ENCODE measurements around the gene TCFL5. TPM values are rescaled to one million over a fixed set of nuclear protein-coding genes. Genes with fewer than 3 reads are reported as not detected.
A peak's percentile ranks its signal among the peaks of the same experiment; 100 is the strongest.

TCFL5 gene
- polyA plus RNA-seq, 3 donors, result 0.38 to 3.5 (median 0.89) TPM

DNA sequence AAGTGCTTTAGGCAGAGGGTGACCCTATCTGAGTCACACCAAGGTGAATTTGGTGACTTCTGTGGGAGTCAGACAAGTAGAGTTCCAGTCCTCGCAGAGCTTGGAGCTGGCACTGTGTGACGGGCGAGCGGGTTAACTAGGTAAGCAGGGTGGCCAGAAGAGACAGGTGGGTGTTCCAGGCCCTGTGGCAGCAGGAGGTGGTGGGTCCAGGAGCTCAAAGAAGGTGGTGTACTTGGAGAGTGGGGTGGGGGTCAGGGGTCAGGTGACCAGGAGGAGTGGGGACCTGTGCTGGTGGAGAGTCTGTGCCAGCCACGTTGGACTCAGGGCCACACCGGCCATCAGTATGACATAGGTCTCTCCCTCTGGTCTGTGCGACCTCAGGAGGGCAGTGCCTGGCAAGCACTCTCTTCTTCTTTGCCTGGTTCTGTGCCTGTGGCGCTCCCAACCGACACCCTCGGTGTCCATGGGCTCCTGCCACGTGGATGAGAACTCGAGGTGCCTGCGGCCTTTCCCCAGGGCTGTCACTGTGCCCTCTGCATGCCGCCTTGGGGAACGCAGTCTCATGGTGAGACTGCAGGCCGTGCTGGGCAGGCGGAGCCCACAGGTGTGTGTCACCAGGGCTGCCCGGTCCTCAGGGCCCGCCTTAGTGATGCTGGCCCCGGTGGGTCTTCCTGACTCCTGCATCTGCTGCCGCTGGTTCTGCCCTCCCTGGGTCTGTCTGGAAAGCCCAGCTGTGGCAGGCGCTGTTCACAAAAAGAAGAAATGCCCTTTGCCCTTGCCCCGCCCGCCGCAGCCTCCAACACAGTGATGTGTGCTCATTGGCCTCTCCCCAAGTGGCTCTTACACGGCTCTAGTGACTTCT lies 63.7 kb downstream of the TCFL5 start:
- H3K27me3 ChIP-seq (ENCODE audit: control insufficient read depth in 2 of 2, insufficient read depth in 2 of 2, low read length in 2 of 2), result no peaks in the 10 kb centered on the region
- H3K9me3 ChIP-seq (replicated peaks in 1 of 2; ENCODE audit: control insufficient read depth in 1 of 2, insufficient read depth in 1 of 2, low read length in 2 of 2), result no peaks in the 10 kb centered on the region
- Mint-ChIP-seq H3K9me3 (peaks cover 0 to 3% (median 0%) of the 10 kb centered on the region in 7 donors), H3K27ac (peak overlapping the region in 6 of 7 donors; percentile 25 to 86 (median 47)), H3K36me3 (peaks cover 37 to 40% of the 10 kb centered on the region in 2 donors), H3K4me1 (peaks cover 53% of the 10 kb centered on the region), H3K4me3 (peak overlapping the region; percentile 26 to 41), H3K27me3 (ENCODE audit: low read depth in 3 of 3) (peaks cover 0 to 2% (median 2%) of the 10 kb centered on the region in 3 donors)
- peaks cover 24 to 35% of the 10 kb centered on the region in 2 donors for H3K36me3 ChIP-seq (replicated peaks in 1 of 2; ENCODE audit: control insufficient read depth in 1 of 2, insufficient read depth in 2 of 2, low read length in 2 of 2)
- TF ChIP-seq, protein P1, sequence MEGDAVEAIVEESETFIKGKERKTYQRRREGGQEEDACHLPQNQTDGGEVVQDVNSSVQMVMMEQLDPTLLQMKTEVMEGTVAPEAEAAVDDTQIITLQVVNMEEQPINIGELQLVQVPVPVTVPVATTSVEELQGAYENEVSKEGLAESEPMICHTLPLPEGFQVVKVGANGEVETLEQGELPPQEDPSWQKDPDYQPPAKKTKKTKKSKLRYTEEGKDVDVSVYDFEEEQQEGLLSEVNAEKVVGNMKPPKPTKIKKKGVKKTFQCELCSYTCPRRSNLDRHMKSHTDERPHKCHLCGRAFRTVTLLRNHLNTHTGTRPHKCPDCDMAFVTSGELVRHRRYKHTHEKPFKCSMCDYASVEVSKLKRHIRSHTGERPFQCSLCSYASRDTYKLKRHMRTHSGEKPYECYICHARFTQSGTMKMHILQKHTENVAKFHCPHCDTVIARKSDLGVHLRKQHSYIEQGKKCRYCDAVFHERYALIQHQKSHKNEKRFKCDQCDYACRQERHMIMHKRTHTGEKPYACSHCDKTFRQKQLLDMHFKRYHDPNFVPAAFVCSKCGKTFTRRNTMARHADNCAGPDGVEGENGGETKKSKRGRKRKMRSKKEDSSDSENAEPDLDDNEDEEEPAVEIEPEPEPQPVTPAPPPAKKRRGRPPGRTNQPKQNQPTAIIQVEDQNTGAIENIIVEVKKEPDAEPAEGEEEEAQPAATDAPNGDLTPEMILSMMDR (IDR thresholded peaks at IDR 0.05), result no peak
- H3K4me1 ChIP-seq (ENCODE audit: control insufficient read depth in 1 of 2, insufficient read depth in 2 of 2, low read length in 2 of 2), result peaks cover 51 to 60% of the 10 kb centered on the region in 2 donors
- H3K27ac ChIP-seq (ENCODE audit: low read depth in 1 of 2, low read length in 2 of 2), result no peak overlapping the region
- H3K79me2 ChIP-seq (ENCODE audit: insufficient read depth, low read length), result peaks cover 14% of the 10 kb centered on the region
- H4K20me1 ChIP-seq (ENCODE audit: insufficient read depth, low read length), result peaks cover 13% of the 10 kb centered on the region
- no peak overlapping the region for H2AFZ ChIP-seq (ENCODE audit: insufficient read depth, low read depth, low read length, poor library complexity, severe bottlenecking)
- H3K4me2 ChIP-seq (replicated peaks; ENCODE audit: extremely low read depth, low read length, poor library complexity, severe bottlenecking), result peak overlapping the region; percentile 21
- H3K9ac ChIP-seq (ENCODE audit: insufficient read depth, low read length, poor library complexity, severe bottlenecking), result no peak overlapping the region
- intact Hi-C loops (cut with micrococcal nuclease), result loop anchor here (5.0 to 10.0 kb wide), 3 partner anchors 127 to 393 kb away; partner anchors contain the start of genes CABLES2 (in 2 of the 2) and DIDO1 (in 1 of the 2)
- 89% methylated on average over 21 of the region's 26 CpGs for WGBS (ENCODE audit: insufficient coverage)
- peak overlapping the region in 1 of 3 experiments; percentile 60 for H3K4me3 ChIP-seq (replicated peaks in 1 of 3; ENCODE audit: low read depth in 2 of 3, low read length in 3 of 3)
- no peak for DNase-seq

DNA sequence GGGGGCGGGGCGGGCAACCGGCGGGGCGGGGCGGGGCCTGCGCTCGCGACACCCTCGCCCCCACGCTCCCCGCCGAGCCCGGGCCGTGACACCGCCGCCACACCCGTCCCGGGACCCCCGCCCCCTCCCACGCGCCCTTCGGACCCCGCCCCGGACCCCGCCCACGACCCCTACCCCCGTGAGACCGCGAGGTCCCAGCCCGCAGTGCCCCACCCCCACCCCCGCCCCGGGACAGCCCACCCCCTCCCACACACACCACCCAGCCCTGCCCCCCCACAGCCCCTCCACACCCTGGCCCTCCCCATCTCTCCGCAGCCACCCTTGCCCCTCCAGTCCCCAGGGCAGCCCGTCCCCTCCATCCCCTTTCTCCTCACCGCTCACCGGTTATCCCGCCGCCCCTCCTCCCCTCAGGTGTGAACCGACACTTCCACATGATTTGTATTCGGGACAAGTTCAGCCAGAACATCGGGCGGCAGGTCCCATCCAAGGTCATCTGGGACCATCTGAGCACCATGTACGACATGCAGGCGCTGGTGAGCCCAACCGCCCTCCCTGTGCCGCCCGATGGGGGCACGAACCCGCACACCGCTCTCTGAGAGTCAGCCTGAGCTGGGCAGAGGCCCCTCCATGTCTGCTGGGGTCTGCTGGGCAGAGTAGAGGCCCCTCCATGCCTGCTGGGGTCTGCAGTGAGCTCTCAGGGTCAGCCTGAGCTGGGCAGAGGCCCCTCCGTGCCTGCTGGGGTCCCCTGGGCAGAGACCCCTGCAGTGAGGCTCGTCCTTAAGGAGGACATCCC lies 64.7 kb downstream of the TCFL5 start:
- H3K27ac ChIP-seq (ENCODE audit: low read depth in 1 of 2, low read length in 2 of 2), result peak overlapping the region in 1 of 2 donors; percentile 41
- H3K4me3 Mint-ChIP-seq, result peak overlapping the region; percentile 76 to 77
- H3K4me1 ChIP-seq (ENCODE audit: control insufficient read depth in 1 of 2, insufficient read depth in 2 of 2, low read length in 2 of 2), result peaks cover 41 to 50% of the 10 kb centered on the region in 2 donors
- H3K27ac Mint-ChIP-seq, result peak overlapping the region in 6 of 7 donors; percentile 26 to 83 (median 78)
- H3K27me3 Mint-ChIP-seq (ENCODE audit: low read depth in 3 of 3), result peaks cover 1 to 2% (median 2%) of the 10 kb centered on the region in 3 donors
- no peak for DNase-seq
- peak overlapping the region; percentile 54 for H3K9ac ChIP-seq (ENCODE audit: insufficient read depth, low read length, poor library complexity, severe bottlenecking)
- H3K4me3 ChIP-seq (replicated peaks in 1 of 3; ENCODE audit: low read depth in 2 of 3, low read length in 3 of 3), result peak overlapping the region; percentile 22 to 71 (median 38)
- peaks cover 13% of the 10 kb centered on the region for H4K20me1 ChIP-seq (ENCODE audit: insufficient read depth, low read length)
- no peak overlapping the region for H2AFZ ChIP-seq (ENCODE audit: insufficient read depth, low read depth, low read length, poor library complexity, severe bottlenecking)
- peaks cover 14% of the 10 kb centered on the region for H3K79me2 ChIP-seq (ENCODE audit: insufficient read depth, low read length)
- H3K4me2 ChIP-seq (replicated peaks; ENCODE audit: extremely low read depth, low read length, poor library complexity, severe bottlenecking), result peak overlapping the region; percentile 99
- peaks cover 24 to 35% of the 10 kb centered on the region in 2 donors for H3K36me3 ChIP-seq (replicated peaks in 1 of 2; ENCODE audit: control insufficient read depth in 1 of 2, insufficient read depth in 2 of 2, low read length in 2 of 2)
- no peaks in the 10 kb centered on the region for H3K27me3 ChIP-seq (ENCODE audit: control insufficient read depth in 2 of 2, insufficient read depth in 2 of 2, low read length in 2 of 2)
- peaks cover 37 to 40% of the 10 kb centered on the region in 2 donors for H3K36me3 Mint-ChIP-seq
- H3K9me3 ChIP-seq (replicated peaks in 1 of 2; ENCODE audit: control insufficient read depth in 1 of 2, insufficient read depth in 1 of 2, low read length in 2 of 2), result no peaks in the 10 kb centered on the region
- intact Hi-C loops (cut with micrococcal nuclease), result loop anchor here (5.0 to 10.0 kb wide), 3 partner anchors 128 to 392 kb away; partner anchors contain the start of genes CABLES2 (in 2 of the 2) and DIDO1 (in 1 of the 2)
- H3K9me3 Mint-ChIP-seq, result peaks cover 0 to 3% (median 0%) of the 10 kb centered on the region in 7 donors
- 51% methylated on average over 24 of the region's 53 CpGs for WGBS (ENCODE audit: insufficient coverage)
- H3K4me1 Mint-ChIP-seq, result peaks cover 42% of the 10 kb centered on the region
- TF ChIP-seq, protein P1 (IDR thresholded peaks at IDR 0.05), result no peak

Measured in CD14-positive monocyte (primary cell).